Prostate gland (tissue), 2 donors: ENCODE measurements around the gene RTCA.
"Not testable (repeated sequence)": the region's sequence is repeated elsewhere in the genome, so short reads cannot be mapped to it uniquely, and the experiment has no call there.

Experiments
- POLR2A ChIP-seq: fragments of 450-650 bp; IDR thresholded peaks from one replicate; pipeline ENCODE4 v1.6.1; 2016; ENCODE audit warnings: antibody characterized with exemption, mild to moderate bottlenecking
- POLR2AphosphoS5 ChIP-seq: sonication (generic); formaldehyde crosslinking; IDR thresholded peaks from one replicate; pipeline ENCODE4 v1.6.1; 2017; ENCODE audit warnings: antibody characterized with exemption
- TF ChIP-seq, protein P1 (sequence below), 4 experiments: fragments of 200-600 bp in 2 of 4; fragments of 450-650 bp in 2 of 4; sonication (generic) in 2 of 4; IDR thresholded peaks; 1 replicate in 3 of 4; 2 replicates in 1 of 4; pipeline ENCODE4 v1.5.1; 2016 to 2019; ENCODE audit warnings: antibody characterized with exemption in 4 of 4, mild to moderate bottlenecking in 2 of 4, moderate library complexity in 2 of 4

- TF ChIP-seq, protein P1, sequence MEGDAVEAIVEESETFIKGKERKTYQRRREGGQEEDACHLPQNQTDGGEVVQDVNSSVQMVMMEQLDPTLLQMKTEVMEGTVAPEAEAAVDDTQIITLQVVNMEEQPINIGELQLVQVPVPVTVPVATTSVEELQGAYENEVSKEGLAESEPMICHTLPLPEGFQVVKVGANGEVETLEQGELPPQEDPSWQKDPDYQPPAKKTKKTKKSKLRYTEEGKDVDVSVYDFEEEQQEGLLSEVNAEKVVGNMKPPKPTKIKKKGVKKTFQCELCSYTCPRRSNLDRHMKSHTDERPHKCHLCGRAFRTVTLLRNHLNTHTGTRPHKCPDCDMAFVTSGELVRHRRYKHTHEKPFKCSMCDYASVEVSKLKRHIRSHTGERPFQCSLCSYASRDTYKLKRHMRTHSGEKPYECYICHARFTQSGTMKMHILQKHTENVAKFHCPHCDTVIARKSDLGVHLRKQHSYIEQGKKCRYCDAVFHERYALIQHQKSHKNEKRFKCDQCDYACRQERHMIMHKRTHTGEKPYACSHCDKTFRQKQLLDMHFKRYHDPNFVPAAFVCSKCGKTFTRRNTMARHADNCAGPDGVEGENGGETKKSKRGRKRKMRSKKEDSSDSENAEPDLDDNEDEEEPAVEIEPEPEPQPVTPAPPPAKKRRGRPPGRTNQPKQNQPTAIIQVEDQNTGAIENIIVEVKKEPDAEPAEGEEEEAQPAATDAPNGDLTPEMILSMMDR (IDR thresholded peaks at IDR 0.05) = not testable (repeated sequence)
- TF ChIP-seq POLR2AphosphoS5, POLR2A: not testable (repeated sequence)
Measured at GRCh38 chr1:100337878-100338277, 71.9 kb downstream of the RTCA start.
